ENCODE data around the gene DLL1.

DLL1 gene

DNA sequence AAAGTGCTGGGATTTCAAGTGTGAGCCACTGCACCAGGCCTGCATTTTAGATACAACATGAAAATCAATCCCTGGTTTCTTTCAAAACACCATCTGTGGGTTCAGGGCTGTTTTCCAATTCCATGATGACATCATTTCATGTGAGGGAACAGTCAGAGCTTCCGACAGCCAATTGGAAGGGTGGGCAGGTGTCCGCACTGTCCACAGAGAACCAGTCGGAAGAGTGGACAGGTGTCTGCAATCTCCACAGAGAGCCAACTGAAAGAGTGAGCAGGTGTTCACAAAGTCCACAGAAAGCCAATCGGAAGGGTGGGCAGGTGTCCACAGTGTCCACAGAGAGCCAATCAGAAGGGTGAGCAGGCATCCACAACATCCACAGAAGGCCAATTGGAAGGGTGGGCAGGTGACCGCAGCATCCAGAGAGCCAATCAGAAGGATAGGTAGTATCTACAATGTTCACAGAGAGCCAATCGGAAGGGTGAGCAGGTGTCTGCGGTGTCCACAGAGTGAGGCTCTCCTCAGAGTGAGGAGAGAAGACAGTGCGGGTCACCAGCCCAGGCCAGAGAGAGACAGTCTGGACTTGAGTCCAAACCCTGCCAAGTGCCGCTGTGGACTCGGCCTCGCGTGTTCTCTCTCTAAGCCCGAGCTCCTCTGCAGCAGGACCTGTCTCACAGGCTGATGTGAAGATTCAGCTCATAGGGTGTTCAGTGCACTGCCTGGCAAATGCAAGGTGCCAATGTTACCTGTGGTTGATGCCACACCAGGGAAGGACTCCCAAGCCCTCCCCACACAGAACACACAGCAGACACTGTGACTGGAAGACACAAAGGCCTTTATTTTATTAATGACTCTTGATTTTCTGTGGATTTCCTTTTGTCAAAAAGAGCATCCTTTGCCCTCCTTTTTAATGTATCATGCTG lies 57.3 kb downstream of the DLL1 start:
- no peak for DNase-seq (ENCODE audit: low read depth in 3 of 3)

Measured in stimulated activated CD4-positive, alpha-beta T cell treated with anti-CD3 and anti-CD28 coated beads, TNF-alpha, amount 100 ng/mL, for 24 hours (primary cell).